ENCODE results near the gene USP40.
A peak's percentile ranks its signal among the peaks of the same experiment; 100 is the strongest.

Gene USP40

GRCh38 chr2:233531955-233532354 lies 34.6 kb downstream of the USP40 start:
- peaks cover 2% of the 10 kb centered on the region; the same call in 1 of the 2 replicates for H3K36me3 ChIP-seq
- H3K27ac ChIP-seq: no peak overlapping the region
- H3K27me3 ChIP-seq (ENCODE audit: insufficient read depth, low read depth, severe bottlenecking): no peaks in the 10 kb centered on the region
- no peak for DNase-seq
- H3K9me3 ChIP-seq (ENCODE audit: severe bottlenecking): no peaks in the 10 kb centered on the region
- no peak for TF ChIP-seq CTCF (IDR thresholded peaks at IDR 0.05; ENCODE audit: low read depth, low read length)
- no peak overlapping the region for H3K4me3 ChIP-seq (ENCODE audit: low read depth, low read length)

- Histone ChIP-seq H3K9me3 (ENCODE audit: severe bottlenecking) (no peaks in the 10 kb centered on the region), H3K36me3 (peaks cover 2% of the 10 kb centered on the region; the same call in 1 of the 2 replicates), H3K27me3 (ENCODE audit: insufficient read depth, low read depth, severe bottlenecking) (no peaks in the 10 kb centered on the region), H3K27ac (no peak overlapping the region), H3K4me3 (ENCODE audit: low read depth, low read length) (no peak overlapping the region)
- no peak for DNase-seq
- TF ChIP-seq CTCF (IDR thresholded peaks at IDR 0.05; ENCODE audit: low read depth, low read length): no peak
These were observed 36.2 kb downstream of the USP40 start for GRCh38 chr2:233530381-233530780.

- H3K4me3 ChIP-seq (ENCODE audit: low read depth, low read length): no peak overlapping the region
- TF ChIP-seq CTCF (IDR thresholded peaks at IDR 0.05; ENCODE audit: low read depth, low read length): no peak
- no peak overlapping the region for H3K27ac ChIP-seq
- DNase-seq: no peak
- H3K36me3 ChIP-seq: peaks cover under 1% of the 10 kb centered on the region; the same call in 1 of the 2 replicates
- no peaks in the 10 kb centered on the region for H3K9me3 ChIP-seq (ENCODE audit: severe bottlenecking)
- no peaks in the 10 kb centered on the region for H3K27me3 ChIP-seq (ENCODE audit: insufficient read depth, low read depth, severe bottlenecking)
These were observed 38.4 kb downstream of the USP40 start for GRCh38 chr2:233528182-233528581.

- no peak for TF ChIP-seq CTCF (IDR thresholded peaks at IDR 0.05; ENCODE audit: low read depth, low read length)
- DNase-seq: no peak
- Histone ChIP-seq H3K27ac (peak overlapping the region; percentile 65), H3K9me3 (ENCODE audit: severe bottlenecking) (no peaks in the 10 kb centered on the region), H3K4me3 (ENCODE audit: low read depth, low read length) (no peak overlapping the region), H3K36me3 (peaks cover 6% of the 10 kb centered on the region), H3K27me3 (ENCODE audit: insufficient read depth, low read depth, severe bottlenecking) (no peaks in the 10 kb centered on the region)
These were observed 40.8 kb downstream of the USP40 start for GRCh38 chr2:233525791-233526190.

GRCh38 chr2:233519787-233520611 lies 46.6 kb downstream of the USP40 start:
- DNase-seq: no peak
- H3K27ac ChIP-seq: no peak overlapping the region
- peaks cover 6% of the 10 kb centered on the region for H3K36me3 ChIP-seq
- no peaks in the 10 kb centered on the region for H3K9me3 ChIP-seq (ENCODE audit: severe bottlenecking)
- no peak overlapping the region for H3K4me3 ChIP-seq (ENCODE audit: low read depth, low read length)
- no peaks in the 10 kb centered on the region for H3K27me3 ChIP-seq (ENCODE audit: insufficient read depth, low read depth, severe bottlenecking)
- TF ChIP-seq CTCF (IDR thresholded peaks at IDR 0.05; ENCODE audit: low read depth, low read length): no peak

All from WERI-Rb-1 (cell line).